ENCODE results near the gene SIGLEC10. TPM values are rescaled to one million over a fixed set of nuclear protein-coding genes. Genes with fewer than 3 reads are reported as not detected.

Gene SIGLEC10
- total RNA-seq, 3 donors from 2014 or later (not counting 1 experiment from before 2014, with no cell fraction given) = 1.7 to 28.9 (median 6.6) TPM

DNA sequence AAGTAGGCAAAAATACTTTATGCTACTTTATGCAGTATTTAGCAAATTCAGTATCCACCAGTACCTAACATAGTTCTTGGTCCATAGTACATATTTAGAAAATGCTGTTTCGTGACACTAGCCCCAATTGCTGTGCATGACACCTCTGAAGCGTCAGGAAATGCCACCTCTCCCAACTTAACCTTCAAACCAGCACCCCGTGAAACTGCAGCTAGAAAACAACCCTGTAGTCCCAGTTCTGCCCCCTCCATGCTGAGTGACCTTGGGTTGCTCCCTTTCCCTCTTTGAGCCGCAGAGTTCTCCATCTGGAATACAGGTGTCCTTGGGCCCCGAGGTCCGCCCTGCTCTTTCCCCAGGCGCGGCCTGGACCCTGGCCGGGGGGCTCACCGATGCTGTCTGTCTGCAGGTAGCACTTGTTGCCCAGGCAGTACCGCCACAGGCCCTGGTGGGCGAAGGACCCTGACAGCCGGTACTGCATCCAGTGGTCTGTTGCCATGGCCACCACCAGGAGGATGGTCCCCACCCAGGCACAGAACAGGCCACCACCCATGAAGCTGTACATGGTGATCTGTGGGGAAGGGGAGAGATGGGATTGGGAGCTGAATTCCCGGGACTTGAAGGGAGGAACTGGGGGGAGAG lies 30.4 kb downstream of the SIGLEC10 start:
- ATAC-seq = peak; percentile 83 to 93 (median 87)
- Histone ChIP-seq H3K27ac (ENCODE audit: low read length) (peak overlapping the region; percentile 86), H3K4me1 (ENCODE audit: control insufficient read depth, insufficient read depth, low read length) (peaks cover 68% of the 10 kb centered on the region), H3K9me3 (ENCODE audit: control insufficient read depth, insufficient read depth, low read length) (no peaks in the 10 kb centered on the region), H3K27me3 (ENCODE audit: control insufficient read depth, insufficient read depth, low read length) (no peaks in the 10 kb centered on the region), H3K36me3 (ENCODE audit: control insufficient read depth, insufficient read depth, low read length) (no peaks in the 10 kb centered on the region), H3K4me3 (ENCODE audit: low read length) (peak overlapping the region; percentile 84)
- Mint-ChIP-seq H3K4me1 (peaks cover 56 to 77% of the 10 kb centered on the region in 2 donors), H3K27ac (peak overlapping the region; percentile 96 to 98), H3K36me3 (no peaks in the 10 kb centered on the region), H3K9me3 (no peaks in the 10 kb centered on the region), H3K4me3 (peak overlapping the region; percentile 97), H3K27me3 (ENCODE audit: low read depth in 2 of 2) (no peaks in the 10 kb centered on the region)
- peak; percentile 55 to 58 for DNase-seq
- TF ChIP-seq, protein P1, sequence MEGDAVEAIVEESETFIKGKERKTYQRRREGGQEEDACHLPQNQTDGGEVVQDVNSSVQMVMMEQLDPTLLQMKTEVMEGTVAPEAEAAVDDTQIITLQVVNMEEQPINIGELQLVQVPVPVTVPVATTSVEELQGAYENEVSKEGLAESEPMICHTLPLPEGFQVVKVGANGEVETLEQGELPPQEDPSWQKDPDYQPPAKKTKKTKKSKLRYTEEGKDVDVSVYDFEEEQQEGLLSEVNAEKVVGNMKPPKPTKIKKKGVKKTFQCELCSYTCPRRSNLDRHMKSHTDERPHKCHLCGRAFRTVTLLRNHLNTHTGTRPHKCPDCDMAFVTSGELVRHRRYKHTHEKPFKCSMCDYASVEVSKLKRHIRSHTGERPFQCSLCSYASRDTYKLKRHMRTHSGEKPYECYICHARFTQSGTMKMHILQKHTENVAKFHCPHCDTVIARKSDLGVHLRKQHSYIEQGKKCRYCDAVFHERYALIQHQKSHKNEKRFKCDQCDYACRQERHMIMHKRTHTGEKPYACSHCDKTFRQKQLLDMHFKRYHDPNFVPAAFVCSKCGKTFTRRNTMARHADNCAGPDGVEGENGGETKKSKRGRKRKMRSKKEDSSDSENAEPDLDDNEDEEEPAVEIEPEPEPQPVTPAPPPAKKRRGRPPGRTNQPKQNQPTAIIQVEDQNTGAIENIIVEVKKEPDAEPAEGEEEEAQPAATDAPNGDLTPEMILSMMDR (IDR thresholded peaks at IDR 0.05) = no peak
- intact Hi-C loops (cut with micrococcal nuclease) = loop anchor here (1.0 kb wide), 1 partner anchor 14 kb away; no protein-coding TSS in a partner anchor
- 46% methylated on average over 14 of the region's 14 CpGs for WGBS (ENCODE audit: insufficient coverage)

DNA sequence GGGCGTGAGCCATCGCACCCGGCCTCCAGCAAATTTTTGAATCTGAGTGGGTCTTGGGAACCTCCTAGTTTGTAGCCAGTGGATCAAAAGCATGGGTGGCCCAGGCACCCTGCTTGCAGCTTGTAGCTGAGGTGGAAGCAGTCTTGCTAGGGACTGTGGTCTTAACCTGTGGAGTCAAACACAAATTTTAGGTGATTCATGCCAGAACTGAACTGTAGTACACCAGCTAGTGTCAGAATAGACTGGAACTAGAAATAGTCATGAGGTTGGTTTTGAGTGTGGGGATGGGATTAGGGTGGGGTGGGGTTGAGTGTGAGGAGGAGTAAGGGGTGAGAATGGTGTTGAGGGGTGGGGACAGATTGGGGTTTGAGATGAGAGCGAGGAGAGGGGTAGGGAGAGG lies 35.4 kb downstream of the SIGLEC10 start:
- Histone ChIP-seq H3K27ac (ENCODE audit: low read length) (no peak overlapping the region), H3K9me3 (ENCODE audit: control insufficient read depth, insufficient read depth, low read length) (no peaks in the 10 kb centered on the region), H3K27me3 (ENCODE audit: control insufficient read depth, insufficient read depth, low read length) (no peaks in the 10 kb centered on the region), H3K36me3 (ENCODE audit: control insufficient read depth, insufficient read depth, low read length) (no peaks in the 10 kb centered on the region), H3K4me3 (ENCODE audit: low read length) (no peak overlapping the region), H3K4me1 (ENCODE audit: control insufficient read depth, insufficient read depth, low read length) (peaks cover 47% of the 10 kb centered on the region)
- H3K36me3 Mint-ChIP-seq = no peaks in the 10 kb centered on the region
- H3K27ac Mint-ChIP-seq = peak overlapping the region in 1 of 2 donors; percentile 92
- no peaks in the 10 kb centered on the region for H3K9me3 Mint-ChIP-seq
- intact Hi-C loops (cut with micrococcal nuclease) = no loop called here
- DNase-seq = no peak
- ATAC-seq = no peak
- WGBS (ENCODE audit: insufficient coverage) = 96% methylated on average over 4 of the region's 4 CpGs
- H3K4me3 Mint-ChIP-seq = no peak overlapping the region
- TF ChIP-seq, protein P1 (IDR thresholded peaks at IDR 0.05) = no peak
- H3K4me1 Mint-ChIP-seq = peaks cover 29 to 54% of the 10 kb centered on the region in 2 donors
- H3K27me3 Mint-ChIP-seq (ENCODE audit: low read depth in 2 of 2) = no peaks in the 10 kb centered on the region

DNA sequence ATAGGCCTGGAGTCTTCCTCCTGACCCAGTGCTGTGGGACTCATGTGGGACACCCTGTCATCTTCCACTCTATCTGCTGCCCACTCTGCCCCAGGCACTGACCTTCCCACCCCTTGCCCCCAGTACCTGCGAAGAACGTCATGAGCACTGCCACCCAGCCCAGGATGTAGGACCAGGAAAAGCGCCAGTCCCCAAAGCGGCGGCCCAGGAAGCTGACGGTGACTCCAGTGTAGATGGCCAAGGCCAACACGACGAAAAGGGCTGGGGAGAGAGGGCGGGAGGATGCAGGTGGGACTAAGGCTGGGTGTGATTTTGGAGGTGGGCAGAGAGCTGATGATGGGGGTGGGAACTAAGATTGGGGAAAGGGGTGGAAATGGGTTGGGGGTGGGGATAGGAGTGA lies 37.1 kb downstream of the SIGLEC10 start:
- no peaks in the 10 kb centered on the region for H3K36me3 Mint-ChIP-seq
- Histone ChIP-seq H3K4me3 (ENCODE audit: low read length) (no peak overlapping the region), H3K4me1 (ENCODE audit: control insufficient read depth, insufficient read depth, low read length) (peaks cover 52% of the 10 kb centered on the region), H3K36me3 (ENCODE audit: control insufficient read depth, insufficient read depth, low read length) (no peaks in the 10 kb centered on the region), H3K27me3 (ENCODE audit: control insufficient read depth, insufficient read depth, low read length) (no peaks in the 10 kb centered on the region), H3K9me3 (ENCODE audit: control insufficient read depth, insufficient read depth, low read length) (no peaks in the 10 kb centered on the region), H3K27ac (ENCODE audit: low read length) (peak overlapping the region; percentile 64)
- peak overlapping the region; percentile 72 to 92 for H3K27ac Mint-ChIP-seq
- ATAC-seq (no peak), DNase-seq (no peak)
- WGBS (ENCODE audit: insufficient coverage) = 93% methylated on average over 9 of the region's 9 CpGs
- H3K4me1 Mint-ChIP-seq = peaks cover 33 to 60% of the 10 kb centered on the region in 2 donors
- TF ChIP-seq, protein P1 (IDR thresholded peaks at IDR 0.05) = no peak
- intact Hi-C loops (cut with micrococcal nuclease) = no loop called here
- H3K9me3 Mint-ChIP-seq = no peaks in the 10 kb centered on the region
- H3K4me3 Mint-ChIP-seq = no peak overlapping the region
- H3K27me3 Mint-ChIP-seq (ENCODE audit: low read depth in 2 of 2) = no peaks in the 10 kb centered on the region

DNA sequence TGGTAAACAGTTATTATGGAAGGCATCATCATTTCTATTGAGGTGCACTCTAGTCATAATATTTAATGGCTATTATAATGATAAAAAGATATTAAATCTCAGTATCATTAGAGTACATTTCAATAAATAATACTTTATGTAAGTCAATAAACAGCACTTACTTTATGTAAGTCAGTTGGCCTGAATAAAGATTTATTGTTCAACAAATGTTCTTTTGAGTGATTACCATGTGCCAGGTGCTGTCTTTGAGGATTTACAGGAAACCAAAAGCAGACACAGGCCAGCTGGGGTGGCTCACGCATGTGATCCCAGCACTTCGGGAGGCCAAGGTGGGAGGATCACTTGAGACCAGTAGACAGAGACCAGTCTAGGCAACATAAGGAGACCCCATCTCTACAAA lies 40.0 kb downstream of the SIGLEC10 start:
- no peaks in the 10 kb centered on the region for H3K9me3 Mint-ChIP-seq
- no peak overlapping the region for H3K4me3 Mint-ChIP-seq
- WGBS (ENCODE audit: insufficient coverage) = 73% methylated on average over 2 of the region's 2 CpGs
- H3K27me3 Mint-ChIP-seq (ENCODE audit: low read depth in 2 of 2) = no peaks in the 10 kb centered on the region
- intact Hi-C loops (cut with micrococcal nuclease) = no loop called here
- peaks cover 58 to 76% of the 10 kb centered on the region in 2 donors for H3K4me1 Mint-ChIP-seq
- Histone ChIP-seq H3K27ac (ENCODE audit: low read length) (no peak overlapping the region), H3K9me3 (ENCODE audit: control insufficient read depth, insufficient read depth, low read length) (no peaks in the 10 kb centered on the region), H3K4me3 (ENCODE audit: low read length) (no peak overlapping the region), H3K27me3 (ENCODE audit: control insufficient read depth, insufficient read depth, low read length) (no peaks in the 10 kb centered on the region), H3K4me1 (ENCODE audit: control insufficient read depth, insufficient read depth, low read length) (peaks cover 76% of the 10 kb centered on the region), H3K36me3 (ENCODE audit: control insufficient read depth, insufficient read depth, low read length) (no peaks in the 10 kb centered on the region)
- ATAC-seq (no peak), DNase-seq (no peak)
- H3K27ac Mint-ChIP-seq = peak overlapping the region in 1 of 2 donors; percentile 66
- TF ChIP-seq, protein P1 (IDR thresholded peaks at IDR 0.05) = no peak
- H3K36me3 Mint-ChIP-seq = no peaks in the 10 kb centered on the region
